SH-SY5Y (cell line): Measurements from ENCODE around the gene ROR1.
A peak's percentile ranks its signal among the peaks of the same experiment; 100 is the strongest.

ENCODE experiments used
- GATA2 ChIP-seq: IDR thresholded peaks from 2 replicates; pipeline ENCODE4 v1.6.1; 2011; ENCODE audit warnings: mild to moderate bottlenecking, low read depth, low read length
- GATA3 ChIP-seq: IDR thresholded peaks from 2 replicates; pipeline ENCODE4 v1.6.1; 2011; ENCODE audit warnings: low read depth, mild to moderate bottlenecking, low read length, moderate library complexity

- TF ChIP-seq GATA2, result peak; percentile 18; the same call in 1 of the 2 replicates
- no peak for TF ChIP-seq GATA3
Measured at GRCh38 chr1:63983391-63984256, 209.8 kb downstream of the ROR1 start.
